ENCODE measurements around the gene CTIF. TPM values are rescaled to one million over a fixed set of nuclear protein-coding genes. Genes with fewer than 3 reads are reported as not detected.

The CTIF gene
- polyA plus RNA-seq, 1 experiment: 40.2 TPM

GRCh38 chr18:48816554-48816953 lies 277.7 kb downstream of the CTIF start:
- Histone ChIP-seq H3K27ac (ENCODE audit: low read depth, low read length) (no peak overlapping the region), H3K27me3 (ENCODE audit: control insufficient read depth, insufficient read depth, low read length) (no peaks in the 10 kb centered on the region), H3K4me3 (ENCODE audit: low read depth, low read length) (no peak overlapping the region), H3K9me3 (ENCODE audit: control insufficient read depth, insufficient read depth, low read length) (no peaks in the 10 kb centered on the region)
- DNase-seq (ENCODE audit: low read depth, low spot score): no peak
- CTCF ChIA-PET: interaction anchor here (1.5 kb wide), 1 partner anchor 141 kb away, joined by 4 read pairs; no protein-coding TSS in a partner anchor
- POLR2A ChIA-PET: no interaction called here
- no peak for TF ChIP-seq CTCF (IDR thresholded peaks at IDR 0.05; ENCODE audit: low read depth, low read length)

GRCh38 chr18:48817021-48817461 lies 278.2 kb downstream of the CTIF start:
- Histone ChIP-seq H3K27me3 (ENCODE audit: control insufficient read depth, insufficient read depth, low read length) (no peaks in the 10 kb centered on the region), H3K4me3 (ENCODE audit: low read depth, low read length) (no peak overlapping the region), H3K9me3 (ENCODE audit: control insufficient read depth, insufficient read depth, low read length) (no peaks in the 10 kb centered on the region), H3K27ac (ENCODE audit: low read depth, low read length) (no peak overlapping the region)
- no peak for DNase-seq (ENCODE audit: low read depth, low spot score)
- POLR2A ChIA-PET: no interaction called here
- CTCF ChIA-PET: interaction anchor here (0.6 to 1.5 kb wide), 2 partner anchors 141 to 809 kb away, joined by 3 to 4 read pairs; no protein-coding TSS in a partner anchor
- TF ChIP-seq CTCF (IDR thresholded peaks at IDR 0.05; ENCODE audit: low read depth, low read length): no peak

GRCh38 chr18:48818329-48819254 lies 279.8 kb downstream of the CTIF start:
- no peak overlapping the region for H3K4me3 ChIP-seq (ENCODE audit: low read depth, low read length)
- no peaks in the 10 kb centered on the region for H3K9me3 ChIP-seq (ENCODE audit: control insufficient read depth, insufficient read depth, low read length)
- no peaks in the 10 kb centered on the region for H3K27me3 ChIP-seq (ENCODE audit: control insufficient read depth, insufficient read depth, low read length)
- DNase-seq (ENCODE audit: low read depth, low spot score): no peak
- TF ChIP-seq CTCF (IDR thresholded peaks at IDR 0.05; ENCODE audit: low read depth, low read length): no peak
- POLR2A ChIA-PET: no interaction called here
- no peak overlapping the region for H3K27ac ChIP-seq (ENCODE audit: low read depth, low read length)
- CTCF ChIA-PET: no interaction called here

GRCh38 chr18:48819276-48819675 lies 280.4 kb downstream of the CTIF start:
- Histone ChIP-seq H3K27ac (ENCODE audit: low read depth, low read length) (no peak overlapping the region), H3K9me3 (ENCODE audit: control insufficient read depth, insufficient read depth, low read length) (no peaks in the 10 kb centered on the region), H3K4me3 (ENCODE audit: low read depth, low read length) (no peak overlapping the region), H3K27me3 (ENCODE audit: control insufficient read depth, insufficient read depth, low read length) (no peaks in the 10 kb centered on the region)
- POLR2A ChIA-PET: no interaction called here
- TF ChIP-seq CTCF (IDR thresholded peaks at IDR 0.05; ENCODE audit: low read depth, low read length): no peak
- CTCF ChIA-PET: no interaction called here
- no peak for DNase-seq (ENCODE audit: low read depth, low spot score)

GRCh38 chr18:48819781-48820482 lies 281.1 kb downstream of the CTIF start:
- ChIA-PET POLR2A (no interaction called here), CTCF (no interaction called here)
- Histone ChIP-seq H3K9me3 (ENCODE audit: control insufficient read depth, insufficient read depth, low read length) (no peaks in the 10 kb centered on the region), H3K27ac (ENCODE audit: low read depth, low read length) (no peak overlapping the region), H3K4me3 (ENCODE audit: low read depth, low read length) (no peak overlapping the region), H3K27me3 (ENCODE audit: control insufficient read depth, insufficient read depth, low read length) (no peaks in the 10 kb centered on the region)
- no peak for TF ChIP-seq CTCF (IDR thresholded peaks at IDR 0.05; ENCODE audit: low read depth, low read length)
- no peak for DNase-seq (ENCODE audit: low read depth, low spot score)

Measured in AG04450 (cell line).